A673 (cell line): ENCODE results near the gene PXT1.

Experiments
- EZH2 ChIP-seq: fragments of 200-600 bp; sonication (generic); IDR thresholded peaks from 2 replicates; pipeline ENCODE4 v1.6.1; 2017; ENCODE audit warnings: borderline replicate concordance, low read depth, mild to moderate bottlenecking, mixed read lengths, antibody characterized with exemption, low read length; ENCODE audit not compliant: poor library complexity, severe bottlenecking
- TF ChIP-seq, protein P1 (sequence below): fragments of 300-800, 200-600 bp; sonication (generic); conservative IDR thresholded peaks from 2 replicates; pipeline ENCODE4 v1.5.1; 2017; ENCODE audit warnings: low read depth, mild to moderate bottlenecking, antibody characterized with exemption, low read length, moderate library complexity, mixed read lengths

DNA sequence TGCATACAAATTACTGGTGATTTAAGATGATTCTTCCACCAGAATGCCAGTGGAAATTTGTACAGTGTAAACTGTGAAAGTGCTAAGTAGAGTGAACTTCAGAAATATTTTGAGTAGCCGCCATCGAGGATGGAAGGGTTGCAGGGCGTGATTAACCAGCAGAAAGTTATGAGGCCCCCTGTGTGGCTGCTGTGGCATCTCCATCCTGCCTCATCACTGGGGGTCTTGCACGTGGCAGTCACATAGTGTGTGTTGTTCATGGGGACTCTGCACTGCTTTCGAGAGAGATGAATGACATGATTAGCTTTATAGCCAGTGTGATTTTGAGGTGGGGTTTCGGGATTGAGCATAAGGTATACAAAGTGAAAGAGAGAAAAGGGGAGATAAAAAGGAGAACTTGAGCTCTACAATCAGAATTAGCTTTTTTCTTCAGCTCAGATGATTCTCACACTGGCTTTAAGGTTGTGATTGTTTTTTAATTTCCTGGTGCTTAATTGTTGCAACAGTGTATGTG, 26.6 kb upstream of the PXT1 start:
- TF ChIP-seq, protein P1, sequence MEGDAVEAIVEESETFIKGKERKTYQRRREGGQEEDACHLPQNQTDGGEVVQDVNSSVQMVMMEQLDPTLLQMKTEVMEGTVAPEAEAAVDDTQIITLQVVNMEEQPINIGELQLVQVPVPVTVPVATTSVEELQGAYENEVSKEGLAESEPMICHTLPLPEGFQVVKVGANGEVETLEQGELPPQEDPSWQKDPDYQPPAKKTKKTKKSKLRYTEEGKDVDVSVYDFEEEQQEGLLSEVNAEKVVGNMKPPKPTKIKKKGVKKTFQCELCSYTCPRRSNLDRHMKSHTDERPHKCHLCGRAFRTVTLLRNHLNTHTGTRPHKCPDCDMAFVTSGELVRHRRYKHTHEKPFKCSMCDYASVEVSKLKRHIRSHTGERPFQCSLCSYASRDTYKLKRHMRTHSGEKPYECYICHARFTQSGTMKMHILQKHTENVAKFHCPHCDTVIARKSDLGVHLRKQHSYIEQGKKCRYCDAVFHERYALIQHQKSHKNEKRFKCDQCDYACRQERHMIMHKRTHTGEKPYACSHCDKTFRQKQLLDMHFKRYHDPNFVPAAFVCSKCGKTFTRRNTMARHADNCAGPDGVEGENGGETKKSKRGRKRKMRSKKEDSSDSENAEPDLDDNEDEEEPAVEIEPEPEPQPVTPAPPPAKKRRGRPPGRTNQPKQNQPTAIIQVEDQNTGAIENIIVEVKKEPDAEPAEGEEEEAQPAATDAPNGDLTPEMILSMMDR: no peak
- TF ChIP-seq EZH2: no peak
